HCT116 (cell line): ENCODE results near the gene CSNK1E. TPM values are rescaled to one million over a fixed set of nuclear protein-coding genes. Genes with fewer than 3 reads are reported as not detected.
A peak's percentile ranks its signal among the peaks of the same experiment; 100 is the strongest.

Experiments used
- ATAC-seq: fragments of 200-7000 bp; cut with Tn5 transposase; 2 replicates; pipeline ENCODE4 v1.9.1; 2020; ENCODE audit warnings: mild to moderate bottlenecking, moderate library complexity
- BruUV-seq: library from RNA; stranded (reverse); fragments of 400-500 nt; replicated peaks from 2 replicates; lab custom pipeline; 2021; lab: Mats Ljungman, UMichigan
- CTCF ChIA-PET: fragments of 300-600 bp; sonication (Branson Sonifier 250); formaldehyde crosslinking; loops from one replicate; lab custom pipeline; 2021; ENCODE audit warnings: antibody characterized with exemption; lab: Charles Lee
- POLR2A ChIA-PET: fragments of 300-600, 350-600 bp; sonication (Branson Sonifier 250); formaldehyde crosslinking; loops from one replicate; lab custom pipeline; 2021; ENCODE audit warnings: antibody characterized with exemption; lab: Charles Lee
- RAD21 ChIA-PET, 2 experiments: fragments of 300-600 bp; sonication (Branson Sonifier 250); formaldehyde crosslinking; loops; one replicate each; lab custom pipeline; 2023; ENCODE audit warnings: low total read pairs in 2 of 2; ENCODE audit not compliant: uncharacterized antibody in 2 of 2, unreplicated experiment in 2 of 2, low non-redundant PET in 1 of 2; lab: Charles Lee
- DNase-seq: peaks from one replicate; pipeline ENCODE4 v3.0.0-alpha.2; 2010; ENCODE audit warnings: low read depth, low spot score
- H2AFZ ChIP-seq: fragments of 200-600 bp; shearing (Covaris generic), sonication (generic); 2 replicates; pipeline ENCODE4 v1.6.1; 2017; ENCODE audit warnings: low read depth, mixed run types, mixed read lengths, antibody characterized with exemption, low read length; ENCODE audit not compliant: poor library complexity, severe bottlenecking
- H3K27ac ChIP-seq: 2 replicates; pipeline ENCODE4 v1.5.1; 2012; ENCODE audit warnings: low read depth, low read length
- H3K27me3 ChIP-seq: fragments of 200-600 bp; sonication (generic); 2 replicates; pipeline ENCODE4 v1.6.1; 2016; ENCODE audit warnings: mixed run types, low read length, mixed read lengths; ENCODE audit not compliant: insufficient read depth
- H3K36me3 ChIP-seq, 2 experiments: fragments of 200-500 bp in 1 of 2; fragments of 200-600 bp in 1 of 2; sonication (Bioruptor generic) in 1 of 2; sonication (generic) in 1 of 2; 2 replicates each; pipeline versions ENCODE4 v1.5.1 to v1.6.1; 2014 to 2016; ENCODE audit warnings: low read length in 2 of 2, inconsistent platforms in 1 of 2, mixed read lengths in 1 of 2, mixed run types in 1 of 2; ENCODE audit not compliant: insufficient read depth in 2 of 2, control insufficient read depth in 1 of 2
- H3K4me1 ChIP-seq, 2 experiments: fragments of 200-600 bp in 1 of 2; sonication (generic) in 1 of 2; 2 replicates each; pipeline versions ENCODE4 v1.5.1 to v1.6.1; 2012 to 2017; ENCODE audit warnings: low read length in 2 of 2, inconsistent platforms in 1 of 2, mild to moderate bottlenecking in 1 of 2, mixed read lengths in 1 of 2, mixed run types in 1 of 2, moderate library complexity in 1 of 2; ENCODE audit not compliant: insufficient read depth in 2 of 2, control insufficient read depth in 1 of 2
- H3K4me2 ChIP-seq: fragments of 200-600 bp; sonication (generic); 2 replicates; pipeline ENCODE4 v1.6.1; 2017; ENCODE audit warnings: mixed run types, low read length, mixed read lengths
- H3K4me3 ChIP-seq, 2 experiments: fragments of 200-600 bp in 1 of 2; sonication (generic) in 1 of 2; replicated peaks in 1 of 2; 2 replicates each; pipeline ENCODE4 v1.5.1; 2011 to 2016; ENCODE audit warnings: low read length in 2 of 2, control low read depth in 1 of 2, low read depth in 1 of 2, mild to moderate bottlenecking in 1 of 2, mixed read lengths in 1 of 2, mixed run types in 1 of 2
- H3K79me2 ChIP-seq: fragments of 200-600 bp; sonication (generic); 2 replicates; pipeline ENCODE4 v1.6.1; 2017; ENCODE audit warnings: mild to moderate bottlenecking, mixed run types, low read length, moderate library complexity, mixed read lengths; ENCODE audit not compliant: insufficient read depth
- H3K9ac ChIP-seq: fragments of 200-600 bp; sonication (generic); 2 replicates; pipeline ENCODE4 v1.6.1; 2016; ENCODE audit warnings: low read length, mixed read lengths
- H3K9me2 ChIP-seq: fragments of 200-600 bp; sonication (generic), shearing (Covaris generic); 2 replicates; pipeline ENCODE4 v1.6.1; 2017; ENCODE audit warnings: mixed run types, mild to moderate bottlenecking, moderate library complexity; ENCODE audit not compliant: insufficient read depth
- H3K9me3 ChIP-seq, 2 experiments: fragments of 200-500 bp in 1 of 2; fragments of 200-600 bp in 1 of 2; sonication (Bioruptor generic) in 1 of 2; sonication (generic) in 1 of 2; 2 replicates each; pipeline ENCODE4 v1.6.1; 2014 to 2017; ENCODE audit warnings: low read length in 2 of 2, mixed read lengths in 2 of 2, inconsistent platforms in 1 of 2, low read depth in 1 of 2, mild to moderate bottlenecking in 1 of 2, mixed run types in 1 of 2, moderate library complexity in 1 of 2; ENCODE audit not compliant: control insufficient read depth in 1 of 2, insufficient read depth in 1 of 2
- H4K20me1 ChIP-seq: fragments of 200-600 bp; sonication (generic), shearing (Covaris generic); 2 replicates; pipeline ENCODE4 v1.6.1; 2017; ENCODE audit warnings: mixed run types, mild to moderate bottlenecking, moderate library complexity; ENCODE audit not compliant: insufficient read depth
- ELF1 ChIP-seq: IDR thresholded peaks from 2 replicates; pipeline ENCODE4 v1.6.1; 2012; ENCODE audit warnings: low read depth, borderline replicate concordance
- FOSL1 ChIP-seq: IDR thresholded peaks from 2 replicates; pipeline ENCODE4 v1.6.1; 2012; ENCODE audit warnings: low read depth
- MAX ChIP-seq: IDR thresholded peaks from 2 replicates; pipeline ENCODE4 v1.6.1; 2012
- POLR2AphosphoS5 ChIP-seq: IDR thresholded peaks from 2 replicates; pipeline ENCODE4 v1.6.1; 2011; ENCODE audit warnings: mild to moderate bottlenecking, low read depth, low read length, moderate library complexity
- RAD21 ChIP-seq: IDR thresholded peaks from 2 replicates; pipeline ENCODE4 v1.6.1; 2012; ENCODE audit warnings: low read depth, mild to moderate bottlenecking
- REST ChIP-seq: IDR thresholded peaks from 2 replicates; pipeline ENCODE4 v1.6.1; 2012; ENCODE audit warnings: low read depth
- SIN3A ChIP-seq: IDR thresholded peaks from 2 replicates; pipeline ENCODE4 v1.6.1; 2012; ENCODE audit warnings: low read depth
- SRF ChIP-seq: IDR thresholded peaks from 2 replicates; pipeline ENCODE4 v1.6.1; 2012; ENCODE audit warnings: low read depth
- ZBTB33 ChIP-seq: IDR thresholded peaks from 2 replicates; pipeline ENCODE4 v1.6.1; 2011; ENCODE audit warnings: mild to moderate bottlenecking, low read length, moderate library complexity; ENCODE audit not compliant: insufficient replicate concordance; ENCODE audit errors: extremely low read depth
- ZFX ChIP-seq: fragments of 450-650 bp; IDR thresholded peaks from 2 replicates; pipeline ENCODE4 v1.6.1; 2017
- intact Hi-C: fragments of 100-400 bp; cut with micrococcal nuclease; formaldehyde crosslinking; loops from 2 replicates; pipeline ENCODE4 v1.10.0; 2022
- total RNA-seq: library from RNA; stranded (reverse); gene quantifications from one replicate; pipeline ENCODE4 v1.2.1, GENCODE V29; 2021; ENCODE audit not compliant: unreplicated experiment

CSNK1E gene
- total RNA-seq, 1 experiment from 2014 or later: 190 TPM

GRCh38 chr22:38318792-38319773, 1.9 kb upstream of the CSNK1E start:
- Histone ChIP-seq H3K4me1 (peaks cover 16 to 38% of the 10 kb centered on the region in 2 experiments), H3K9me2 (no peaks in the 10 kb centered on the region), H3K27ac (peak overlapping the region; percentile 94), H3K9ac (peak overlapping the region; percentile 90), H3K4me2 (peak overlapping the region; percentile 76), H3K79me2 (peaks cover 30% of the 10 kb centered on the region), H3K36me3 (no peaks in the 10 kb centered on the region; a peak in 2 of 4 replicates), H3K4me3 (peak overlapping the region in 1 of 2 experiments; percentile 78; a peak in 2 of 4 replicates), H3K9me3 (no peaks in the 10 kb centered on the region), H4K20me1 (peaks cover 4% of the 10 kb centered on the region; the same call in 1 of the 2 replicates), H3K27me3 (no peaks in the 10 kb centered on the region), H2AFZ (no peak overlapping the region)
- DNase-seq (no peak), ATAC-seq (no peak)
- TSS peak; percentile 98 for BruUV-seq
- TF ChIP-seq RAD21 (no peak), SRF (no peak), ZFX (no peak), FOSL1 (no peak), MAX (no peak), ELF1 (no peak)
- intact Hi-C loops: loop anchor here (5.0 kb wide), 1 partner anchor 102 kb away; no protein-coding TSS in a partner anchor
- CTCF ChIA-PET: no interaction called here
- RAD21 ChIA-PET: no interaction called here
- POLR2A ChIA-PET: interaction anchor here (1.3 to 1.9 kb wide), 2 partner anchors 8 to 13 kb away, joined by 4 to 7 read pairs; no protein-coding TSS in a partner anchor

DNA sequence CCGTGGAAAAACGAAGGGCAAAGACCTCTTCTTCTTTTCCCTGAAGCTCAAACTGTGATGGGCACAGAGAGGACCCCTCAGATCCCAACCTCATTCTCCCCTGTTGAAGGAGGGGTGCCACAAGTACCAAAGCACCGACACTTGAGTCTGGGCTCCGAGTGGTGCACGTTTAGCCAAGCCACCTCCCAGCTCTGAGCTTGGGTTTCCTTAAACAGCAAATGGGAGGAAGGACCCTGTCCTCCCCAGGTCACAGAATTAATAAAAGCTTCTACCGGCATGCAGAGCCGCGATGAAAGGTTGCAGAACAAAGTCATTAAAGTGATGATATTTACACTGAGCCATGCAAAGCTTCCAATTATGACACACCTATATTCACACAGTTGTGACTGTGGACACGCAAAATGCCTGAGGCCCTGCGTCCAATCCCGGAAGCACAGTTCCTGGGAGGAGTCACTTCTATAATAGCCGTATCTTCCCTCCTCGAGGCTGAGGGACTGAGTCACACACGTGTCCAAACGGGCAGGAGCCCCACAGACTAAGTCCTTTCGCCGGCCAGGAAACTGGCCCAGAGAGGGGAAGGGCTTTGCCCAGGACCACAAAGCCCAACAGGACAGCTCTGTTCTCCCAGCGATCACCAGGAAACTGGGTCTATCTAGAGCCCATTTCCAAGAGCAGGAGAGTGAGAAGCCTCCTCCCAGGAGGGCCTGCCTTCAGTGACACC, 922 bp upstream of the CSNK1E start:
- Histone ChIP-seq H3K36me3 (peaks cover 3 to 5% of the 10 kb centered on the region in 2 experiments; a peak in 2 of 4 replicates), H3K9ac (peak overlapping the region; percentile 90), H3K4me1 (peaks cover 16 to 37% of the 10 kb centered on the region in 2 experiments), H3K9me2 (no peaks in the 10 kb centered on the region), H3K27ac (peak overlapping the region; percentile 94), H4K20me1 (peaks cover 4% of the 10 kb centered on the region; the same call in 1 of the 2 replicates), H3K4me2 (peak overlapping the region; percentile 76), H3K9me3 (no peaks in the 10 kb centered on the region), H3K4me3 (peak overlapping the region; percentile 55 to 78), H2AFZ (peak overlapping the region; percentile 82), H3K79me2 (peaks cover 39% of the 10 kb centered on the region), H3K27me3 (no peaks in the 10 kb centered on the region)
- ChIA-PET RAD21 (no interaction called here), POLR2A (interaction anchor here (1.3 to 1.9 kb wide), 3 partner anchors 9 to 23 kb away, joined by 4 to 7 read pairs (median 7); no protein-coding TSS in a partner anchor), CTCF (no interaction called here)
- intact Hi-C loops: loop anchor here (5.0 kb wide), 1 partner anchor 101 kb away; no protein-coding TSS in a partner anchor
- DNase-seq (peak; percentile 81), ATAC-seq (peak; percentile 84)
- no TSS peak for BruUV-seq
- TF ChIP-seq FOSL1: peak; percentile 21; the same call in 1 of the 2 replicates
- TF ChIP-seq REST: no peak
- TF ChIP-seq ELF1: no peak; the same call in 1 of the 2 replicates
- TF ChIP-seq ZBTB33: no peak
- peak; percentile 62; the same call in 1 of the 2 replicates for TF ChIP-seq SIN3A
- peak; percentile 87 for TF ChIP-seq POLR2AphosphoS5
